H9 (cell line): ENCODE measurements around the gene ZER1. TPM values are rescaled to one million over a fixed set of nuclear protein-coding genes. Genes with fewer than 3 reads are reported as not detected.

Experiments used
- DNase-seq: peaks from one replicate; pipeline ENCODE4 v3.0.0-alpha.2; 2017
- H2AFZ ChIP-seq: one replicate; pipeline ENCODE4 v1.6.1; 2013; ENCODE audit warnings: mild to moderate bottlenecking, low read length, control low read depth, moderate library complexity
- H2AK5ac ChIP-seq: 2 replicates; pipeline ENCODE4 v1.6.1; 2013; ENCODE audit warnings: low read length, control low read depth, mixed read lengths; ENCODE audit not compliant: insufficient read length
- H2BK120ac ChIP-seq: one replicate; pipeline ENCODE4 v1.6.1; 2013; ENCODE audit warnings: low read depth, mild to moderate bottlenecking, low read length, control low read depth, inconsistent platforms; ENCODE audit not compliant: poor library complexity, severe bottlenecking
- H2BK12ac ChIP-seq: 2 replicates; pipeline ENCODE4 v1.6.1; 2013; ENCODE audit warnings: low read length, control low read depth, mixed read lengths, low read depth; ENCODE audit not compliant: insufficient read length
- H2BK15ac ChIP-seq: 2 replicates; pipeline ENCODE4 v1.6.1; 2013; ENCODE audit warnings: low read depth, low read length, control low read depth
- H2BK20ac ChIP-seq: one replicate; pipeline ENCODE4 v1.6.1; 2013; ENCODE audit warnings: low read depth, mild to moderate bottlenecking, low read length, control low read depth, inconsistent platforms; ENCODE audit not compliant: poor library complexity, severe bottlenecking
- H2BK5ac ChIP-seq: 2 replicates; pipeline ENCODE4 v1.6.1; 2013; ENCODE audit warnings: low read length, control low read depth, mixed read lengths; ENCODE audit not compliant: insufficient read length
- H3K14ac ChIP-seq: 2 replicates; pipeline ENCODE4 v1.6.1; 2013; ENCODE audit warnings: low read length, control low read depth; ENCODE audit not compliant: insufficient read depth
- H3K18ac ChIP-seq: 2 replicates; pipeline ENCODE4 v1.6.1; 2013; ENCODE audit warnings: low read depth, mild to moderate bottlenecking, mixed read lengths, low read length, control low read depth; ENCODE audit not compliant: insufficient read length
- H3K23ac ChIP-seq: 2 replicates; pipeline ENCODE4 v1.6.1; 2013; ENCODE audit warnings: low read length, control low read depth, mixed read lengths, low read depth; ENCODE audit not compliant: insufficient read length
- H3K23me2 ChIP-seq: 2 replicates; pipeline ENCODE4 v1.6.1; 2013; ENCODE audit warnings: low read depth, mild to moderate bottlenecking, mixed read lengths, low read length, control low read depth; ENCODE audit not compliant: insufficient read length, poor library complexity, severe bottlenecking
- H3K27ac ChIP-seq: 2 replicates; pipeline ENCODE4 v1.5.1; 2013; ENCODE audit warnings: low read length, control low read depth, mixed read lengths, low read depth; ENCODE audit not compliant: insufficient read length
- H3K27me3 ChIP-seq: 2 replicates; pipeline ENCODE4 v1.6.1; 2013; ENCODE audit warnings: low read length, control low read depth, inconsistent platforms; ENCODE audit not compliant: insufficient read depth
- H3K4ac ChIP-seq: 2 replicates; pipeline ENCODE4 v1.6.1; 2013; ENCODE audit warnings: low read depth, mild to moderate bottlenecking, control low read depth, inconsistent platforms, low read length, moderate library complexity
- H3K4me1 ChIP-seq: 2 replicates; pipeline ENCODE4 v1.6.1; 2013; ENCODE audit warnings: low read length, control low read depth, inconsistent platforms; ENCODE audit not compliant: insufficient read depth
- H3K4me2 ChIP-seq: 2 replicates; pipeline ENCODE4 v1.6.1; 2013; ENCODE audit warnings: low read length, control low read depth, mixed read lengths; ENCODE audit not compliant: insufficient read length, insufficient read depth
- H3K56ac ChIP-seq: 2 replicates; pipeline ENCODE4 v1.6.1; 2013; ENCODE audit warnings: low read depth, mild to moderate bottlenecking, mixed read lengths, low read length, control low read depth; ENCODE audit not compliant: insufficient read length
- H3K79me1 ChIP-seq: 2 replicates; pipeline ENCODE4 v1.6.1; 2013; ENCODE audit warnings: low read depth, mild to moderate bottlenecking, moderate library complexity, low read length, control low read depth, inconsistent platforms; ENCODE audit not compliant: insufficient read depth, poor library complexity, severe bottlenecking
- H3K79me2 ChIP-seq: 2 replicates; pipeline ENCODE4 v1.6.1; 2013; ENCODE audit warnings: low read length, control low read depth, inconsistent platforms; ENCODE audit not compliant: insufficient read depth
- H3K9ac ChIP-seq: 2 replicates; pipeline ENCODE4 v1.6.1; 2013; ENCODE audit warnings: low read length, control low read depth, mixed read lengths; ENCODE audit not compliant: insufficient read length; ENCODE audit errors: extremely low read depth
- H3K9me3 ChIP-seq: one replicate; pipeline ENCODE4 v1.6.1; 2013; ENCODE audit warnings: low read depth, low read length, inconsistent platforms; ENCODE audit not compliant: control insufficient read depth
- H3T11ph ChIP-seq: one replicate; pipeline ENCODE4 v1.6.1; 2013; ENCODE audit warnings: mild to moderate bottlenecking, low read length, control low read depth, inconsistent platforms
- H4K20me1 ChIP-seq: one replicate; pipeline ENCODE4 v1.6.1; 2013; ENCODE audit not compliant: control insufficient read depth, insufficient read length, insufficient read depth
- H4K5ac ChIP-seq: 2 replicates; pipeline ENCODE4 v1.6.1; 2013; ENCODE audit warnings: low read depth, mild to moderate bottlenecking, mixed read lengths, low read length, control low read depth; ENCODE audit not compliant: insufficient read length
- H4K8ac ChIP-seq: replicated peaks from 2 replicates; pipeline ENCODE4 v1.6.1; 2013; ENCODE audit warnings: low read length, control low read depth, mixed read lengths, low read depth; ENCODE audit not compliant: insufficient read length
- H4K91ac ChIP-seq: 2 replicates; pipeline ENCODE4 v1.6.1; 2013; ENCODE audit warnings: low read depth, mild to moderate bottlenecking, moderate library complexity, mixed read lengths, low read length, control low read depth; ENCODE audit not compliant: insufficient read length
- H3K27ac Mint-ChIP-seq, 3 experiments: 2 replicates in 2 of 3; 3 replicates in 1 of 3; pipeline ENCODE4 v1.8.0; 2020 to 2021; ENCODE audit warnings: mixed read lengths in 3 of 3, mild to moderate bottlenecking in 1 of 3, moderate library complexity in 1 of 3
- H3K27me3 Mint-ChIP-seq: 2 replicates; pipeline ENCODE4 v1.8.0; 2021; ENCODE audit warnings: low read depth, mild to moderate bottlenecking, moderate library complexity, mixed read lengths
- H3K36me3 Mint-ChIP-seq, 3 experiments: 2 replicates in 2 of 3; 3 replicates in 1 of 3; pipeline ENCODE4 v1.8.0; 2020 to 2021; ENCODE audit warnings: low read depth in 3 of 3, mixed read lengths in 3 of 3; ENCODE audit not compliant: insufficient read depth in 1 of 3
- H3K4me1 Mint-ChIP-seq, 2 experiments: 2 replicates each; pipeline ENCODE4 v1.8.0; 2020; ENCODE audit warnings: mixed read lengths in 2 of 2
- H3K4me3 Mint-ChIP-seq, 2 experiments: 2 replicates in 1 of 2; 3 replicates in 1 of 2; pipeline ENCODE4 v1.8.0; 2020 to 2021; ENCODE audit warnings: mild to moderate bottlenecking in 2 of 2, mixed read lengths in 2 of 2, moderate library complexity in 1 of 2
- H3K9me3 Mint-ChIP-seq, 2 experiments: 2 replicates in 1 of 2; 3 replicates in 1 of 2; pipeline ENCODE4 v1.8.0; 2020; ENCODE audit warnings: mild to moderate bottlenecking in 2 of 2, mixed read lengths in 2 of 2, moderate library complexity in 1 of 2
- WGBS: extraction: QIAGEN DNeasy Blood & Tissue Kit; methylation state at CpG from one replicate; pipeline ENCODE4 v1.1.7; 2013; ENCODE audit warnings: missing lambda C conversion rate, low lambda C conversion rate, mixed read lengths; ENCODE audit not compliant: insufficient read length; ENCODE audit errors: extremely low coverage; 5-methylcytosine and 5-hydroxymethylcytosine counted together
- total RNA-seq: library from RNA; stranded (reverse); gene quantifications from 2 replicates; pipeline ENCODE4 v1.2.1, GENCODE V29; 2021
- TF ChIP-seq, protein P1 (sequence below): fragments of 200-600 bp; sonication (generic); conservative IDR thresholded peaks from 3 replicates; pipeline ENCODE4 v1.8.0; 2021; ENCODE audit warnings: antibody characterized with exemption, mild to moderate bottlenecking

The ZER1 gene
- total RNA-seq, 1 experiment from 2014 or later = 24.2 TPM

DNA sequence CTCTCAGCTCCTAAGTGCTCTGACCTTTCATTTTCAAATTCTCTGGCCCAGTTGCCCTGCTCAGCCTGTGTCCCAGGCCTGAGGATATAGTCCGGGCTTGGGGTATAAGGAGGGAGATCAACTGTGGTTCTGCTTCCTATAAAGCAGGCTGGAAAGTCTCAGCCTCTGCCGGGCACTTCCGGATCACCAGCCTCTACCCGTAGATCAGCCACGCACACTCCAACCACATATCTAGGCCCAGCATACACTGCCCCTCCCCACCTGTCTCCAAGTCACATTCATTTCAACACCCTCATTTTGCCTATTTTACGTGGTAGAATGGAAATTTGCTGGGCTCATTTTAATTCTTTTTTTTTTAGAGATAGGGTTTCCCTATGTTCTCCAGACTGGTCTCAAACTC lies 3.1 kb downstream of the ZER1 start:
- no peak overlapping the region for H2BK5ac ChIP-seq
- no peak overlapping the region for H3T11ph ChIP-seq
- TF ChIP-seq, protein P1, sequence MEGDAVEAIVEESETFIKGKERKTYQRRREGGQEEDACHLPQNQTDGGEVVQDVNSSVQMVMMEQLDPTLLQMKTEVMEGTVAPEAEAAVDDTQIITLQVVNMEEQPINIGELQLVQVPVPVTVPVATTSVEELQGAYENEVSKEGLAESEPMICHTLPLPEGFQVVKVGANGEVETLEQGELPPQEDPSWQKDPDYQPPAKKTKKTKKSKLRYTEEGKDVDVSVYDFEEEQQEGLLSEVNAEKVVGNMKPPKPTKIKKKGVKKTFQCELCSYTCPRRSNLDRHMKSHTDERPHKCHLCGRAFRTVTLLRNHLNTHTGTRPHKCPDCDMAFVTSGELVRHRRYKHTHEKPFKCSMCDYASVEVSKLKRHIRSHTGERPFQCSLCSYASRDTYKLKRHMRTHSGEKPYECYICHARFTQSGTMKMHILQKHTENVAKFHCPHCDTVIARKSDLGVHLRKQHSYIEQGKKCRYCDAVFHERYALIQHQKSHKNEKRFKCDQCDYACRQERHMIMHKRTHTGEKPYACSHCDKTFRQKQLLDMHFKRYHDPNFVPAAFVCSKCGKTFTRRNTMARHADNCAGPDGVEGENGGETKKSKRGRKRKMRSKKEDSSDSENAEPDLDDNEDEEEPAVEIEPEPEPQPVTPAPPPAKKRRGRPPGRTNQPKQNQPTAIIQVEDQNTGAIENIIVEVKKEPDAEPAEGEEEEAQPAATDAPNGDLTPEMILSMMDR = no peak
- no peak overlapping the region for H2BK15ac ChIP-seq
- no peaks in the 10 kb centered on the region for H4K20me1 ChIP-seq
- H3K36me3 Mint-ChIP-seq = peaks cover 0 to 6% (median 0%) of the 10 kb centered on the region in 3 experiments; a peak in 2 of 7 replicates
- H4K91ac ChIP-seq = no peak overlapping the region
- no peak overlapping the region for H2AFZ ChIP-seq
- H3K4me1 ChIP-seq = no peaks in the 10 kb centered on the region; the same call in 1 of the 2 replicates
- no peak overlapping the region for H4K5ac ChIP-seq
- H3K27ac Mint-ChIP-seq = peak overlapping the region in 2 of 3 experiments; percentile 44 to 61; a peak in 3 of 7 replicates
- H2BK120ac ChIP-seq = no peak overlapping the region
- DNase-seq = no peak
- H3K18ac ChIP-seq = no peak overlapping the region
- H3K23ac ChIP-seq = no peak overlapping the region
- no peaks in the 10 kb centered on the region; the same call in 1 of the 2 replicates for H3K79me2 ChIP-seq
- no peak overlapping the region for H3K27ac ChIP-seq
- no peak overlapping the region for H3K9ac ChIP-seq
- H3K23me2 ChIP-seq = peaks cover 12% of the 10 kb centered on the region
- H3K79me1 ChIP-seq = no peaks in the 10 kb centered on the region
- peaks cover 24% of the 10 kb centered on the region in 2 experiments for H3K4me1 Mint-ChIP-seq
- no peaks in the 10 kb centered on the region for H3K27me3 ChIP-seq
- H2AK5ac ChIP-seq = no peak overlapping the region
- H2BK12ac ChIP-seq = no peak overlapping the region
- H3K27me3 Mint-ChIP-seq = no peaks in the 10 kb centered on the region
- no peak overlapping the region for H3K14ac ChIP-seq
- no peak overlapping the region for H3K4me3 Mint-ChIP-seq
- no peaks in the 10 kb centered on the region for H3K9me3 ChIP-seq
- no peak overlapping the region for H4K8ac ChIP-seq
- H3K56ac ChIP-seq = no peak overlapping the region
- WGBS = no CpG with 5 or more reads among the region's 6 CpGs
- H3K4ac ChIP-seq = no peak overlapping the region
- 0 out of 5 replicates have a peak, but pooled peaks cover 0 to 3% of the 10 kb centered on the region in 2 experiments for H3K9me3 Mint-ChIP-seq
- H2BK20ac ChIP-seq = no peak overlapping the region
- H3K4me2 ChIP-seq = no peak overlapping the region
